Neural progenitor cell (in vitro differentiated cells): ENCODE measurements around the gene ANKFY1.

Experiments used
- CTCF ChIP-seq: fragments of 200-600 bp; sonication (generic); IDR thresholded peaks from 2 replicates; pipeline ENCODE4 v1.5.1; 2017; ENCODE audit warnings: antibody characterized with exemption, mild to moderate bottlenecking
- EZH2 ChIP-seq: fragments of 200-600 bp; sonication (generic); IDR thresholded peaks from 2 replicates; pipeline ENCODE4 v1.6.1; 2017; ENCODE audit warnings: antibody characterized with exemption, mild to moderate bottlenecking, moderate library complexity

- TF ChIP-seq EZH2 (no peak), CTCF (no peak)
Observed at GRCh38 chr17:4232168-4232813, 31.5 kb downstream of the ANKFY1 start.
